ENCODE results near the gene CDH24.

GRCh38 chr14:23089498-23090253 lies 32.4 kb upstream of the CDH24 start:
- no peak for TF ChIP-seq EP300 (IDR thresholded peaks at IDR 0.05)
- TF ChIP-seq CTCF (IDR thresholded peaks at IDR 0.05) = no peak
- TF ChIP-seq POLR2A (IDR thresholded peaks at IDR 0.05) = no peak
